GM19463 (cell line): ENCODE data around the gene ZDHHC11B.
"Not testable (repeated sequence)": the region's sequence is repeated elsewhere in the genome, so short reads cannot be mapped to it uniquely, and the experiment has no call there.

Source experiments
- ATAC-seq: cut with Tn5 transposase; IDR thresholded peaks from one replicate; pipeline ENCODE4 v1.9.1; 2021; ENCODE audit warnings: mild to moderate bottlenecking, moderate library complexity; ENCODE audit not compliant: unreplicated experiment

Gene ZDHHC11B

GRCh38 chr5:784428-785177, at the start of gene ZDHHC11B:
ZDHHC11B (minus strand) TSS chr5:784729; CDS start chr5:766919, 17,810 bp downstream.
- ATAC-seq = peak; percentile 75

GRCh38 chr5:834013-834412, 49.5 kb upstream of the ZDHHC11B start:
- ATAC-seq = not testable (repeated sequence)

GRCh38 chr5:828194-828593, 43.7 kb upstream of the ZDHHC11B start:
- not testable (repeated sequence) for ATAC-seq

- ATAC-seq = not testable (repeated sequence)
These were observed 41.0 kb upstream of the ZDHHC11B start for GRCh38 chr5:825544-825943.

GRCh38 chr5:821504-821903, 37.0 kb upstream of the ZDHHC11B start:
- ATAC-seq = no peak

- ATAC-seq = no peak
These were observed 35.7 kb upstream of the ZDHHC11B start for GRCh38 chr5:820245-820644.

- ATAC-seq = no peak
These were observed 34.5 kb upstream of the ZDHHC11B start for GRCh38 chr5:819078-819477.

- no peak for ATAC-seq
These were observed 31.6 kb upstream of the ZDHHC11B start for GRCh38 chr5:816176-816575.

- ATAC-seq = no peak
These were observed 30.9 kb upstream of the ZDHHC11B start for GRCh38 chr5:815449-815848.

- not testable (repeated sequence) for ATAC-seq
These were observed 29.0 kb upstream of the ZDHHC11B start for GRCh38 chr5:813575-813974.

GRCh38 chr5:811384-811783, 26.9 kb upstream of the ZDHHC11B start:
- not testable (repeated sequence) for ATAC-seq

- not testable (repeated sequence) for ATAC-seq
These were observed 23.4 kb upstream of the ZDHHC11B start for GRCh38 chr5:807719-808514.

GRCh38 chr5:801472-801871, 16.9 kb upstream of the ZDHHC11B start:
- ATAC-seq = no peak

- ATAC-seq = not testable (repeated sequence)
These were observed 16.5 kb upstream of the ZDHHC11B start for GRCh38 chr5:801055-801454.

- ATAC-seq = not testable (repeated sequence)
These were observed 14.1 kb upstream of the ZDHHC11B start for GRCh38 chr5:798505-799138.

GRCh38 chr5:797986-798385, 13.5 kb upstream of the ZDHHC11B start:
- not testable (repeated sequence) for ATAC-seq

- not testable (repeated sequence) for ATAC-seq
These were observed 11.3 kb upstream of the ZDHHC11B start for GRCh38 chr5:795873-796272.

- not testable (repeated sequence) for ATAC-seq
These were observed 10.4 kb upstream of the ZDHHC11B start for GRCh38 chr5:794948-795347.

GRCh38 chr5:788703-789102, 4.2 kb upstream of the ZDHHC11B start:
- ATAC-seq = not testable (repeated sequence)

GRCh38 chr5:787857-788233, 3.3 kb upstream of the ZDHHC11B start:
- not testable (repeated sequence) for ATAC-seq

- not testable (repeated sequence) for ATAC-seq
These were observed 2.8 kb upstream of the ZDHHC11B start for GRCh38 chr5:787224-787856.
